Caco-2 (cell line): Measurements from ENCODE around the gene DISP3. TPM values are rescaled to one million over a fixed set of nuclear protein-coding genes. Genes with fewer than 3 reads are reported as not detected.

Source experiments
- BruUV-seq: library from RNA; stranded (reverse); fragments of 400-500 nt; replicated peaks from 2 replicates; lab custom pipeline; 2021; lab: Mats Ljungman, UMichigan
- CTCF ChIA-PET: fragments of 300-600 bp; sonication (Branson Sonifier 250); formaldehyde crosslinking; loops from one replicate; lab custom pipeline; 2022; ENCODE audit warnings: antibody characterized with exemption; lab: Charles Lee
- POLR2A ChIA-PET: fragments of 300-600 bp; sonication (Branson Sonifier 250); formaldehyde crosslinking; loops from one replicate; lab custom pipeline; 2022; ENCODE audit warnings: antibody characterized with exemption; lab: Charles Lee
- DNase-seq, 2 experiments: peaks; one replicate each; pipeline versions ENCODE4 v3.0.0 to v3.0.0-alpha.2; 2020 to 2022
- H3K27me3 ChIP-seq: replicated peaks from 2 replicates; pipeline ENCODE4 v1.6.0; 2011; ENCODE audit warnings: low read length; ENCODE audit not compliant: control insufficient read depth, insufficient read depth
- H3K36me3 ChIP-seq: 2 replicates; pipeline ENCODE4 v1.5.1; 2011; ENCODE audit warnings: low read length; ENCODE audit not compliant: control insufficient read depth, insufficient read depth
- H3K4me1 ChIP-seq: fragments of 250-450 bp; sonication (Bioruptor Pico); 2 replicates; pipeline ENCODE4 v1.5.1; 2020; ENCODE audit warnings: mild to moderate bottlenecking
- H3K4me3 ChIP-seq: 2 replicates; pipeline ENCODE4 v1.5.1; 2011; ENCODE audit warnings: low read depth, mild to moderate bottlenecking, control low read depth, low read length
- H3K9me3 ChIP-seq: fragments of 250-450 bp; sonication (Bioruptor Pico); 2 replicates; pipeline ENCODE4 v1.5.1; 2020; ENCODE audit warnings: mild to moderate bottlenecking, moderate library complexity
- H3K27ac Mint-ChIP-seq: one replicate; pipeline ENCODE4 v1.8.0; 2022; ENCODE audit warnings: mixed read lengths; ENCODE audit not compliant: unreplicated experiment
- H3K27me3 Mint-ChIP-seq: one replicate; pipeline ENCODE4 v1.8.0; 2022; ENCODE audit warnings: mixed read lengths; ENCODE audit not compliant: insufficient read depth, unreplicated experiment
- H3K36me3 Mint-ChIP-seq: one replicate; pipeline ENCODE4 v1.8.0; 2022; ENCODE audit warnings: mild to moderate bottlenecking, mixed read lengths; ENCODE audit not compliant: insufficient read depth, unreplicated experiment
- H3K4me1 Mint-ChIP-seq: one replicate; pipeline ENCODE4 v1.8.0; 2022; ENCODE audit warnings: low read depth, mixed read lengths; ENCODE audit not compliant: unreplicated experiment
- H3K4me3 Mint-ChIP-seq: one replicate; pipeline ENCODE4 v1.8.0; 2022; ENCODE audit warnings: mild to moderate bottlenecking, moderate library complexity, mixed read lengths; ENCODE audit not compliant: unreplicated experiment
- H3K9me3 Mint-ChIP-seq: one replicate; pipeline ENCODE4 v1.8.0; 2022; ENCODE audit warnings: mixed read lengths; ENCODE audit not compliant: unreplicated experiment
- CTCF ChIP-seq, 2 experiments: fragments of 200-600 bp in 1 of 2; IDR thresholded peaks; 1 replicate in 1 of 2; 2 replicates in 1 of 2; pipeline versions ENCODE4 v1.5.1 to v1.8.0; 2011 to 2022; ENCODE audit warnings: antibody characterized with exemption in 1 of 2, control low read depth in 1 of 2, inconsistent platforms in 1 of 2, low read depth in 1 of 2, low read length in 1 of 2, mild to moderate bottlenecking in 1 of 2, moderate library complexity in 1 of 2; ENCODE audit not compliant: insufficient read depth in 1 of 2, severe bottlenecking in 1 of 2, unreplicated experiment in 1 of 2
- intact Hi-C: fragments of 100-400 bp; cut with micrococcal nuclease; formaldehyde crosslinking; loops from one replicate; pipeline ENCODE4 v1.10.0; 2022; ENCODE audit not compliant: unreplicated experiment
- total RNA-seq: library from RNA; stranded (reverse); gene quantifications from 2 replicates; pipeline ENCODE4 v1.2.3, GENCODE V29; 2022

DISP3 gene
- total RNA-seq, 1 experiment from 2014 or later: 1.1 TPM

GRCh38 chr1:11520531-11521233 is 41.7 kb downstream of the DISP3 start:
- intact Hi-C loops: no loop called here
- no peaks in the 10 kb centered on the region for H3K36me3 ChIP-seq
- no peaks in the 10 kb centered on the region for H3K9me3 ChIP-seq
- H3K4me3 Mint-ChIP-seq: no peak overlapping the region
- no peaks in the 10 kb centered on the region for H3K4me1 Mint-ChIP-seq
- no peak overlapping the region for H3K27ac Mint-ChIP-seq
- no peaks in the 10 kb centered on the region for H3K9me3 Mint-ChIP-seq
- H3K4me3 ChIP-seq: no peak overlapping the region
- peaks cover 20% of the 10 kb centered on the region for H3K27me3 Mint-ChIP-seq
- DNase-seq: no peak
- H3K36me3 Mint-ChIP-seq: no peaks in the 10 kb centered on the region
- H3K4me1 ChIP-seq: no peaks in the 10 kb centered on the region
- no peak for TF ChIP-seq CTCF (IDR thresholded peaks at IDR 0.05; ENCODE audit: insufficient read depth in 1 of 2, low read depth in 1 of 2, low read length in 1 of 2, severe bottlenecking in 1 of 2, unreplicated experiment in 1 of 2)
- ChIA-PET CTCF (no interaction called here), POLR2A (no interaction called here)
- no peaks in the 10 kb centered on the region for H3K27me3 ChIP-seq
- BruUV-seq: no TSS peak

GRCh38 chr1:11521582-11522399 is 42.8 kb downstream of the DISP3 start:
- H3K27ac Mint-ChIP-seq: no peak overlapping the region

More at GRCh38 chr1:11521582-11522399, 42.8 kb downstream of the DISP3 start:
- H3K27me3 ChIP-seq: no peaks in the 10 kb centered on the region
- Mint-ChIP-seq H3K4me1 (no peaks in the 10 kb centered on the region), H3K27me3 (peaks cover 27% of the 10 kb centered on the region), H3K4me3 (no peak overlapping the region), H3K36me3 (no peaks in the 10 kb centered on the region), H3K9me3 (no peaks in the 10 kb centered on the region)
- BruUV-seq: no TSS peak
- H3K4me3 ChIP-seq: no peak overlapping the region
- DNase-seq: no peak
- POLR2A ChIA-PET: no interaction called here
- TF ChIP-seq CTCF (IDR thresholded peaks at IDR 0.05; ENCODE audit: insufficient read depth in 1 of 2, low read depth in 1 of 2, low read length in 1 of 2, severe bottlenecking in 1 of 2, unreplicated experiment in 1 of 2): no peak
- no peaks in the 10 kb centered on the region for H3K9me3 ChIP-seq
- no peaks in the 10 kb centered on the region for H3K36me3 ChIP-seq
- intact Hi-C loops: no loop called here
- H3K4me1 ChIP-seq: no peaks in the 10 kb centered on the region
- CTCF ChIA-PET: no interaction called here
